ENCODE data around the gene TUBGCP3. TPM values are rescaled to one million over a fixed set of nuclear protein-coding genes. Genes with fewer than 3 reads are reported as not detected.

The TUBGCP3 gene
- polyA plus RNA-seq, 1 donor from 2014 or later, result 20.3 TPM

Other genes with a start within 250 kb of the TUBGCP3 start
- not detected in 2 replicates for gene SPACA7, start 211.8 kb downstream of the TUBGCP3 start, polyA plus RNA-seq
- 3.0 TPM in 2 replicates for gene ATP11A, start 101.9 kb upstream of the TUBGCP3 start, polyA plus RNA-seq